Measurements from ENCODE around the gene CPNE2. TPM values are rescaled to one million over a fixed set of nuclear protein-coding genes. Genes with fewer than 3 reads are reported as not detected.
A peak's percentile ranks its signal among the peaks of the same experiment; 100 is the strongest.

CPNE2 gene
- polyA plus RNA-seq, 4 donors: 3.1 to 22.9 (median 11.5) TPM

- Histone ChIP-seq H3K27ac (ENCODE audit: low read depth in 1 of 3, low read length in 2 of 3) (no peak overlapping the region), H3K4me3 (ENCODE audit: low read depth in 1 of 3, low read length in 3 of 3) (no peak overlapping the region), H3K9me3 (ENCODE audit: control insufficient read depth in 2 of 2, insufficient read depth in 1 of 2, low read depth in 1 of 2, low read length in 1 of 2) (no peaks in the 10 kb centered on the region), H3K27me3 (ENCODE audit: control insufficient read depth in 3 of 3, insufficient read depth in 3 of 3, low read length in 3 of 3) (no peaks in the 10 kb centered on the region), H3K4me1 (ENCODE audit: control insufficient read depth in 3 of 3, insufficient read depth in 2 of 3, low read depth in 1 of 3, low read length in 2 of 3) (no peaks in the 10 kb centered on the region), H3K36me3 (ENCODE audit: control insufficient read depth in 3 of 3, insufficient read depth in 2 of 3, low read depth in 1 of 3, low read length in 3 of 3) (peaks cover 15 to 25% (median 23%) of the 10 kb centered on the region in 3 donors)
- WGBS, 3 donors: 60 to 90% (median 81%) methylated on average over 1 of the region's 1 CpG
- DNase-seq (no peak), FAIRE-seq (no peak)
Observed at GRCh38 chr16:57163842-57164241, 71.5 kb downstream of the CPNE2 start.

DNA sequence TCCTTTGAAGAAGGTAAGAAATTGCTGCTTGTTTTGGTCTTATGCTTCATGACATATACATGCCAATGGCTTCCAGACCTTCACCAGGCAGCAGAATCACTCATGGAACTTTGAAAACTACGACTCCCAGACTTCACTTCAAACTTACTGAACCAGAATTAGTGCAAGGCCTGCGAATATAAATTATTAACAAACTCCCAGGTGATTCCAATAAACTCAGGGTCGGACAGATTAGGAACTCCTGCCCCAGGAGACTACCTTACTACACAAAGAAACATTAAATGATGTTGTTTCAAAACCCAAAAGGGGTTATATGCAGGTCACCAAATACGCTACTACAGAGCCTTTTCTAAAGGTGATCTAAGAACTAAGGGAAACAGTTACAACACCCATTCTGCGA is 73.1 kb downstream of the CPNE2 start:
- DNase-seq (no peak), FAIRE-seq (no peak)
- Histone ChIP-seq H3K27me3 (ENCODE audit: control insufficient read depth in 3 of 3, insufficient read depth in 3 of 3, low read length in 3 of 3) (no peaks in the 10 kb centered on the region), H3K27ac (ENCODE audit: low read depth in 1 of 3, low read length in 2 of 3) (no peak overlapping the region), H3K4me3 (ENCODE audit: low read depth in 1 of 3, low read length in 3 of 3) (no peak overlapping the region), H3K36me3 (ENCODE audit: control insufficient read depth in 3 of 3, insufficient read depth in 2 of 3, low read depth in 1 of 3, low read length in 3 of 3) (peaks cover 13 to 26% (median 26%) of the 10 kb centered on the region in 3 donors), H3K9me3 (ENCODE audit: control insufficient read depth in 2 of 2, insufficient read depth in 1 of 2, low read depth in 1 of 2, low read length in 1 of 2) (no peaks in the 10 kb centered on the region), H3K4me1 (ENCODE audit: control insufficient read depth in 3 of 3, insufficient read depth in 2 of 3, low read depth in 1 of 3, low read length in 2 of 3) (no peaks in the 10 kb centered on the region)
- WGBS, 3 donors: 29 to 64% (median 41%) methylated on average over 5 of the region's 5 CpGs

- Histone ChIP-seq H3K4me3 (ENCODE audit: low read depth in 1 of 3, low read length in 3 of 3) (no peak overlapping the region), H3K27ac (ENCODE audit: low read depth in 1 of 3, low read length in 2 of 3) (no peak overlapping the region), H3K9me3 (ENCODE audit: control insufficient read depth in 2 of 2, insufficient read depth in 1 of 2, low read depth in 1 of 2, low read length in 1 of 2) (no peaks in the 10 kb centered on the region), H3K27me3 (ENCODE audit: control insufficient read depth in 3 of 3, insufficient read depth in 3 of 3, low read length in 3 of 3) (no peaks in the 10 kb centered on the region), H3K36me3 (ENCODE audit: control insufficient read depth in 3 of 3, insufficient read depth in 2 of 3, low read depth in 1 of 3, low read length in 3 of 3) (peaks cover 13 to 28% (median 25%) of the 10 kb centered on the region in 3 donors), H3K4me1 (ENCODE audit: control insufficient read depth in 3 of 3, insufficient read depth in 2 of 3, low read depth in 1 of 3, low read length in 2 of 3) (no peaks in the 10 kb centered on the region)
- FAIRE-seq (no peak), DNase-seq (peak in 1 of 2 donors; percentile 42)
- 7 to 62% (median 35%) methylated on average over 3 of the region's 3 CpGs for WGBS, 3 donors
Observed at GRCh38 chr16:57165938-57166337, 73.6 kb downstream of the CPNE2 start.

GRCh38 chr16:57166451-57166850 is 74.1 kb downstream of the CPNE2 start:
- FAIRE-seq: no peak
- peaks cover 13 to 29% (median 27%) of the 10 kb centered on the region in 3 donors for H3K36me3 ChIP-seq (ENCODE audit: control insufficient read depth in 3 of 3, insufficient read depth in 2 of 3, low read depth in 1 of 3, low read length in 3 of 3)

DNA sequence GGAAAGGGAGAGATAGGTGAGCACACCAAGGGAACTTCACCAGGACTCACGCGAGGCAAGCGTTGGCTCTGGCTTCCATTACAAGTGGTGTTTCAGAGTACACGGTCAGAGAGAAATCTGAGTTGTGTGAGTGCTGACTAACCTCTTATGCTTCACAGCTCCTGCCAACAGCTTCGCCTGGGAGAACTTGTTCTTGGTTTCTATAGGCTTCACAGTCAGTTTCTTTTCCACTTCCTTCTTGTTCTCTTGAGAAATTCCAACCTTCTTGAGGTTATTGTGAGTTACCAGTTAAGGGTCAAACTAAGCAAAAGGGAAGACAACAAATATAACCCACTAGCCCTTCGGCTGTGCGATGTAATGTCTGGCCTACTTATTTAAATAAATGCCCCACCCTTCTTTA is 74.6 kb downstream of the CPNE2 start:
- Histone ChIP-seq H3K4me1 (ENCODE audit: control insufficient read depth in 3 of 3, insufficient read depth in 2 of 3, low read depth in 1 of 3, low read length in 2 of 3) (no peaks in the 10 kb centered on the region), H3K4me3 (ENCODE audit: low read depth in 1 of 3, low read length in 3 of 3) (no peak overlapping the region), H3K36me3 (ENCODE audit: control insufficient read depth in 3 of 3, insufficient read depth in 2 of 3, low read depth in 1 of 3, low read length in 3 of 3) (peaks cover 10 to 28% (median 24%) of the 10 kb centered on the region in 3 donors), H3K9me3 (ENCODE audit: control insufficient read depth in 2 of 2, insufficient read depth in 1 of 2, low read depth in 1 of 2, low read length in 1 of 2) (no peaks in the 10 kb centered on the region), H3K27me3 (ENCODE audit: control insufficient read depth in 3 of 3, insufficient read depth in 3 of 3, low read length in 3 of 3) (no peaks in the 10 kb centered on the region), H3K27ac (ENCODE audit: low read depth in 1 of 3, low read length in 2 of 3) (peak overlapping the region in 1 of 3 donors; percentile 1)
- FAIRE-seq (no peak), DNase-seq (no peak)
- WGBS, 3 donors: 77 to 82% (median 82%) methylated on average over 7 of the region's 7 CpGs

More at GRCh38 chr16:57166451-57166850, 74.1 kb downstream of the CPNE2 start:
- no peaks in the 10 kb centered on the region for H3K27me3 ChIP-seq (ENCODE audit: control insufficient read depth in 3 of 3, insufficient read depth in 3 of 3, low read length in 3 of 3)
- DNase-seq: no peak
- no peak overlapping the region for H3K27ac ChIP-seq (ENCODE audit: low read depth in 1 of 3, low read length in 2 of 3)
- H3K4me3 ChIP-seq (ENCODE audit: low read depth in 1 of 3, low read length in 3 of 3): no peak overlapping the region
- H3K9me3 ChIP-seq (ENCODE audit: control insufficient read depth in 2 of 2, insufficient read depth in 1 of 2, low read depth in 1 of 2, low read length in 1 of 2): no peaks in the 10 kb centered on the region
- H3K4me1 ChIP-seq (ENCODE audit: control insufficient read depth in 3 of 3, insufficient read depth in 2 of 3, low read depth in 1 of 3, low read length in 2 of 3): no peaks in the 10 kb centered on the region

DNA sequence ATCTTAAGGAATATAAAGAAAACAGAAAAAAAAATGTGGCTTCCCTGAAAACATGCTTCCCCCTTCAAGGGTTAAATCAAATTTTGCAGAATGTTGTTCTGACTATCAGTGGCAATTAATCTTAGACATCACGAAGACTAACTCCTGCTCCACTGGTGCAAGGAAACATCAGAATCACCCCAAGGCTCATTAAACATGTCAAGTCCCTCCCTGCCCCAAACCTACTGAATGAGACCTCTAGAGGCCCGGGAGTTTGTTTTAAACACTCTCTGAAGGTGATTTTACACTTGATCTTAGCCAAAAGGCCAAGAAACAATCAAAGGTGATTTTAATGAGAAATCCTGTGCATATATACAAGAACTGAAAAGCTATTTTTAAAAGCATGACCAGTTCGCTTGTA is 75.2 kb downstream of the CPNE2 start:
- Histone ChIP-seq H3K4me1 (ENCODE audit: control insufficient read depth in 3 of 3, insufficient read depth in 2 of 3, low read depth in 1 of 3, low read length in 2 of 3) (no peaks in the 10 kb centered on the region), H3K4me3 (ENCODE audit: low read depth in 1 of 3, low read length in 3 of 3) (no peak overlapping the region), H3K27ac (ENCODE audit: low read depth in 1 of 3, low read length in 2 of 3) (no peak overlapping the region), H3K9me3 (ENCODE audit: control insufficient read depth in 2 of 2, insufficient read depth in 1 of 2, low read depth in 1 of 2, low read length in 1 of 2) (no peaks in the 10 kb centered on the region), H3K36me3 (ENCODE audit: control insufficient read depth in 3 of 3, insufficient read depth in 2 of 3, low read depth in 1 of 3, low read length in 3 of 3) (peaks cover 8 to 26% (median 21%) of the 10 kb centered on the region in 3 donors), H3K27me3 (ENCODE audit: control insufficient read depth in 3 of 3, insufficient read depth in 3 of 3, low read length in 3 of 3) (no peaks in the 10 kb centered on the region)
- FAIRE-seq: no peak
- 71 to 87% (median 79%) methylated on average over 3 of the region's 3 CpGs for WGBS, 3 donors
- DNase-seq: no peak

GRCh38 chr16:57167953-57168352 is 75.6 kb downstream of the CPNE2 start:
- H3K9me3 ChIP-seq (ENCODE audit: control insufficient read depth in 2 of 2, insufficient read depth in 1 of 2, low read depth in 1 of 2, low read length in 1 of 2): no peaks in the 10 kb centered on the region
- H3K4me3 ChIP-seq (ENCODE audit: low read depth in 1 of 3, low read length in 3 of 3): no peak overlapping the region
- peaks cover 0 to 2% (median 0%) of the 10 kb centered on the region in 3 donors for H3K4me1 ChIP-seq (ENCODE audit: control insufficient read depth in 3 of 3, insufficient read depth in 2 of 3, low read depth in 1 of 3, low read length in 2 of 3)
- DNase-seq (peak; percentile 51 to 74), FAIRE-seq (no peak)
- no peak overlapping the region for H3K27ac ChIP-seq (ENCODE audit: low read depth in 1 of 3, low read length in 2 of 3)
- no peaks in the 10 kb centered on the region for H3K27me3 ChIP-seq (ENCODE audit: control insufficient read depth in 3 of 3, insufficient read depth in 3 of 3, low read length in 3 of 3)
- H3K36me3 ChIP-seq (ENCODE audit: control insufficient read depth in 3 of 3, insufficient read depth in 2 of 3, low read depth in 1 of 3, low read length in 3 of 3): peaks cover 8 to 27% (median 19%) of the 10 kb centered on the region in 3 donors
- 13 to 20% (median 17%) methylated on average over 4 of the region's 4 CpGs for WGBS, 3 donors

GRCh38 chr16:57169327-57169726 is 76.9 kb downstream of the CPNE2 start:
- no peak for DNase-seq
- peaks cover 0 to 4% (median 0%) of the 10 kb centered on the region in 3 donors for H3K4me1 ChIP-seq (ENCODE audit: control insufficient read depth in 3 of 3, insufficient read depth in 2 of 3, low read depth in 1 of 3, low read length in 2 of 3)
- no peak overlapping the region for H3K27ac ChIP-seq (ENCODE audit: low read depth in 1 of 3, low read length in 2 of 3)
- H3K9me3 ChIP-seq (ENCODE audit: control insufficient read depth in 2 of 2, insufficient read depth in 1 of 2, low read depth in 1 of 2, low read length in 1 of 2): no peaks in the 10 kb centered on the region
- H3K27me3 ChIP-seq (ENCODE audit: control insufficient read depth in 3 of 3, insufficient read depth in 3 of 3, low read length in 3 of 3): no peaks in the 10 kb centered on the region
- H3K4me3 ChIP-seq (ENCODE audit: low read depth in 1 of 3, low read length in 3 of 3): no peak overlapping the region
- FAIRE-seq: no peak
- H3K36me3 ChIP-seq (ENCODE audit: control insufficient read depth in 3 of 3, insufficient read depth in 2 of 3, low read depth in 1 of 3, low read length in 3 of 3): peaks cover 3 to 27% (median 20%) of the 10 kb centered on the region in 3 donors

GRCh38 chr16:57172721-57173290 is 80.4 kb downstream of the CPNE2 start:
- FAIRE-seq (no peak), DNase-seq (no peak)
- 63 to 77% (median 75%) methylated on average over 5 of the region's 5 CpGs for WGBS, 3 donors
- Histone ChIP-seq H3K4me3 (ENCODE audit: low read depth in 1 of 3, low read length in 3 of 3) (no peak overlapping the region), H3K9me3 (ENCODE audit: control insufficient read depth in 2 of 2, insufficient read depth in 1 of 2, low read depth in 1 of 2, low read length in 1 of 2) (no peaks in the 10 kb centered on the region), H3K27me3 (ENCODE audit: control insufficient read depth in 3 of 3, insufficient read depth in 3 of 3, low read length in 3 of 3) (no peaks in the 10 kb centered on the region), H3K4me1 (ENCODE audit: control insufficient read depth in 3 of 3, insufficient read depth in 2 of 3, low read depth in 1 of 3, low read length in 2 of 3) (peaks cover 0 to 4% (median 0%) of the 10 kb centered on the region in 3 donors), H3K36me3 (ENCODE audit: control insufficient read depth in 3 of 3, insufficient read depth in 2 of 3, low read depth in 1 of 3, low read length in 3 of 3) (peaks cover 3 to 18% (median 14%) of the 10 kb centered on the region in 3 donors), H3K27ac (ENCODE audit: low read depth in 1 of 3, low read length in 2 of 3) (no peak overlapping the region)
